Gastrocnemius medialis (tissue), 4 donors: ENCODE data around the gene AHCY.

Experiments
- CTCF ChIP-seq, 5 experiments: fragments of 450-650 bp in 3 of 5; fragments of 200-600 bp in 2 of 5; sonication (generic) in 2 of 5; IDR thresholded peaks in 4 of 5; conservative IDR thresholded peaks in 1 of 5; 1 replicate in 4 of 5; 2 replicates in 1 of 5; pipeline ENCODE4 v1.5.1; 2016 to 2019; ENCODE audit warnings: antibody characterized with exemption in 5 of 5, mild to moderate bottlenecking in 3 of 5, moderate library complexity in 3 of 5
- POLR2A ChIP-seq, 2 donors: fragments of 450-650 bp; IDR thresholded peaks; one replicate each; pipeline ENCODE4 v1.6.1; 2017; ENCODE audit warnings: antibody characterized with exemption in 2 of 2, mild to moderate bottlenecking in 2 of 2, moderate library complexity in 2 of 2

- TF ChIP-seq CTCF (IDR thresholded peaks at IDR 0.05 in 4 of 5, conservative IDR thresholded peaks at IDR 0.05 in 1 of 5) (no peak), POLR2A (IDR thresholded peaks at IDR 0.05) (no peak)
Measured at GRCh38 chr20:34320861-34321260, 17.7 kb upstream of the AHCY start.
